ENCODE data around the gene OXNAD1. TPM values are rescaled to one million over a fixed set of nuclear protein-coding genes. Genes with fewer than 3 reads are reported as not detected.
A peak's percentile ranks its signal among the peaks of the same experiment; 100 is the strongest.
"Not testable (repeated sequence)": the region's sequence is repeated elsewhere in the genome, so short reads cannot be mapped to it uniquely, and the experiment has no call there.

OXNAD1 gene
- total RNA-seq, 1 donor from 2014 or later, result 18.8 TPM

GRCh38 chr3:16307832-16308531 is 43.0 kb downstream of the OXNAD1 start:
- no peak for DNase-seq (ENCODE audit: low read depth)
- H3K27me3 ChIP-seq (ENCODE audit: control insufficient read depth, insufficient read depth, low read length), result no peaks in the 10 kb centered on the region
- TF ChIP-seq CTCF (IDR thresholded peaks at IDR 0.05; ENCODE audit: insufficient read depth, low read length, poor library complexity, severe bottlenecking), result no peak
- no peak overlapping the region for H3K4me3 ChIP-seq (ENCODE audit: low read depth, low read length)
- peaks cover 1% of the 10 kb centered on the region for H3K36me3 ChIP-seq (ENCODE audit: control insufficient read depth, insufficient read depth, low read length)

DNA sequence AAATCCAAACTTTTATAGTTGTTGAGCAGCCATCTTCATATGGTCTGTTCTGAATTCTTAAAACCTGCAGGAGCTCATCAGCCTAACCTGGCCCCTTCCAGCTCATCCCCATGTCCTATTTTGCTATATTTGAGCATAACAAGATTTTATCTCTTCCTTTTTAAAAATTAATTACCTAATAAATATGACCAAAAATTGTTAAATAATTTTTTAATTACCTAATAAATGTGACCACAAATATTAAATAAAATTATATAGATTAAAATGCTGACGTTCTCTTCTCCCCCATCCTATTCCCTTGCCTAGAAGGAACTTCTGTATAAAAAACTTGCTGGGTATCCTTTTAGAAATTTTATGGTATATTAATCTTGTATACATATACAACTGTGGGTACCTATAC is 43.7 kb downstream of the OXNAD1 start:
- H3K36me3 ChIP-seq (ENCODE audit: control insufficient read depth, insufficient read depth, low read length), result peaks cover 1% of the 10 kb centered on the region
- no peak overlapping the region for H3K4me3 ChIP-seq (ENCODE audit: low read depth, low read length)
- DNase-seq (ENCODE audit: low read depth), result no peak
- H3K27me3 ChIP-seq (ENCODE audit: control insufficient read depth, insufficient read depth, low read length), result no peaks in the 10 kb centered on the region
- TF ChIP-seq CTCF (IDR thresholded peaks at IDR 0.05; ENCODE audit: insufficient read depth, low read length, poor library complexity, severe bottlenecking), result no peak

DNA sequence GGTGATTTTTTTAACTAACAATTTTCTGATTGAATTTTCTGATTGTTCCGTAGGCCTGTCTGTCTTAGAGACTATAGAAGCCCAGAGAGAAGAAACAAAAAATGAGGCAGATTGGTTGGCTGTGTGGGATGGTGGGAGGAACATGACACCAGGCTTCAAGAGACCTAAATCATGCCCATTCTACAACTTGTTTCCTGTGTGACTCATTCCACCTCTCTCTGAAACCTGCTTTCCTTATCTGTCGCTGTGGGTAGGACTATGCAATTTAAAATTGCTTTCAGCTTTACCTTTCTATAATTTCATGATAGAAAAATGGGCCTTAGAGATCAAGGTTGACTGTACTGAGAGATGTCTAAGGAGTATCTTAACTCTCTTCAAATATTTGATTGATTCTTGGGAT is 44.5 kb downstream of the OXNAD1 start:
- no peak for TF ChIP-seq CTCF (IDR thresholded peaks at IDR 0.05; ENCODE audit: insufficient read depth, low read length, poor library complexity, severe bottlenecking)
- no peak overlapping the region for H3K4me3 ChIP-seq (ENCODE audit: low read depth, low read length)
- peak; percentile 29 for DNase-seq (ENCODE audit: low read depth)
- no peaks in the 10 kb centered on the region for H3K27me3 ChIP-seq (ENCODE audit: control insufficient read depth, insufficient read depth, low read length)
- H3K36me3 ChIP-seq (ENCODE audit: control insufficient read depth, insufficient read depth, low read length), result peaks cover 1% of the 10 kb centered on the region

- H3K36me3 ChIP-seq (ENCODE audit: control insufficient read depth, insufficient read depth, low read length); H3K4me3 ChIP-seq (ENCODE audit: low read depth, low read length); DNase-seq (ENCODE audit: low read depth); H3K27me3 ChIP-seq (ENCODE audit: control insufficient read depth, insufficient read depth, low read length): not testable (repeated sequence)
These were observed 45.5 kb downstream of the OXNAD1 start for GRCh38 chr3:16310486-16310885.

- Histone ChIP-seq H3K36me3 (ENCODE audit: control insufficient read depth, insufficient read depth, low read length) (peaks cover 1% of the 10 kb centered on the region), H3K27me3 (ENCODE audit: control insufficient read depth, insufficient read depth, low read length) (no peaks in the 10 kb centered on the region), H3K4me3 (ENCODE audit: low read depth, low read length) (no peak overlapping the region)
- no peak for DNase-seq (ENCODE audit: low read depth)
- no peak for TF ChIP-seq CTCF (IDR thresholded peaks at IDR 0.05; ENCODE audit: insufficient read depth, low read length, poor library complexity, severe bottlenecking)
These were observed 47.0 kb downstream of the OXNAD1 start for GRCh38 chr3:16311960-16312451.

- Histone ChIP-seq H3K36me3 (ENCODE audit: control insufficient read depth, insufficient read depth, low read length) (peaks cover 1% of the 10 kb centered on the region), H3K27me3 (ENCODE audit: control insufficient read depth, insufficient read depth, low read length) (no peaks in the 10 kb centered on the region), H3K4me3 (ENCODE audit: low read depth, low read length) (no peak overlapping the region)
- TF ChIP-seq CTCF (IDR thresholded peaks at IDR 0.05; ENCODE audit: insufficient read depth, low read length, poor library complexity, severe bottlenecking), result no peak
- no peak for DNase-seq (ENCODE audit: low read depth)
These were observed 49.1 kb downstream of the OXNAD1 start for GRCh38 chr3:16313886-16314645.

All from kidney epithelial cell (primary cell).